Body of pancreas (tissue), 4 donors: ENCODE data around the gene CCNDBP1.

Source experiments
- POLR2A ChIP-seq, 3 donors: fragments of 450-650 bp; IDR thresholded peaks; one replicate each; pipeline ENCODE4 v1.6.1; 2016; ENCODE audit warnings: antibody characterized with exemption in 3 of 3, mild to moderate bottlenecking in 2 of 3
- TF ChIP-seq, protein P1 (sequence below), 7 experiments: fragments of 450-650 bp in 4 of 7; fragments of 200-600 bp in 3 of 7; sonication (generic) in 3 of 7; IDR thresholded peaks; one replicate each; pipeline ENCODE4 v1.5.1; 2016 to 2019; ENCODE audit warnings: antibody characterized with exemption in 7 of 7

GRCh38 chr15:43189296-43189695, 4.1 kb downstream of the CCNDBP1 start:
- TF ChIP-seq, protein P1, sequence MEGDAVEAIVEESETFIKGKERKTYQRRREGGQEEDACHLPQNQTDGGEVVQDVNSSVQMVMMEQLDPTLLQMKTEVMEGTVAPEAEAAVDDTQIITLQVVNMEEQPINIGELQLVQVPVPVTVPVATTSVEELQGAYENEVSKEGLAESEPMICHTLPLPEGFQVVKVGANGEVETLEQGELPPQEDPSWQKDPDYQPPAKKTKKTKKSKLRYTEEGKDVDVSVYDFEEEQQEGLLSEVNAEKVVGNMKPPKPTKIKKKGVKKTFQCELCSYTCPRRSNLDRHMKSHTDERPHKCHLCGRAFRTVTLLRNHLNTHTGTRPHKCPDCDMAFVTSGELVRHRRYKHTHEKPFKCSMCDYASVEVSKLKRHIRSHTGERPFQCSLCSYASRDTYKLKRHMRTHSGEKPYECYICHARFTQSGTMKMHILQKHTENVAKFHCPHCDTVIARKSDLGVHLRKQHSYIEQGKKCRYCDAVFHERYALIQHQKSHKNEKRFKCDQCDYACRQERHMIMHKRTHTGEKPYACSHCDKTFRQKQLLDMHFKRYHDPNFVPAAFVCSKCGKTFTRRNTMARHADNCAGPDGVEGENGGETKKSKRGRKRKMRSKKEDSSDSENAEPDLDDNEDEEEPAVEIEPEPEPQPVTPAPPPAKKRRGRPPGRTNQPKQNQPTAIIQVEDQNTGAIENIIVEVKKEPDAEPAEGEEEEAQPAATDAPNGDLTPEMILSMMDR (IDR thresholded peaks at IDR 0.05) = no peak
- no peak for TF ChIP-seq POLR2A (IDR thresholded peaks at IDR 0.05)
